ENCODE data around the gene KRTAP4-8.

DNA sequence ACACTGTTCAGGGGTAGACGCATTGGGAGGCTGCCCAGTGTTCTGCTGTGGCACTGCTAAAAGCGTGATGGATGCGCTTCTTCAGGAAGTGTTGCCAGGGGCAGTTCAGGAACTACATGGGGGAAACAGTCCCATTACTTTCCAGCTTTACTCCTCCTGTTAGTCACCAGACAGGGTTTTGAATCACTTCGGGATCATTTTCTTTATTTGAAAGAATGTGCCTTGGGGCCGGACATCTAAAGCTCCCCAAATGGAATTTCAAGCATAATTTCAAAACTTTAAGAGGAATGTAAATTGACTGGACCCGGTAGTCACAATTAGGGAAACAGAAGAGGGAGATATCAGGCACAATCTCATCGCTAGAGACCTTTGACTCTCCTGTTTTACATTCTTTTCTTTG, 49.5 kb downstream of the KRTAP4-8 start:
- TF ChIP-seq, protein P1, sequence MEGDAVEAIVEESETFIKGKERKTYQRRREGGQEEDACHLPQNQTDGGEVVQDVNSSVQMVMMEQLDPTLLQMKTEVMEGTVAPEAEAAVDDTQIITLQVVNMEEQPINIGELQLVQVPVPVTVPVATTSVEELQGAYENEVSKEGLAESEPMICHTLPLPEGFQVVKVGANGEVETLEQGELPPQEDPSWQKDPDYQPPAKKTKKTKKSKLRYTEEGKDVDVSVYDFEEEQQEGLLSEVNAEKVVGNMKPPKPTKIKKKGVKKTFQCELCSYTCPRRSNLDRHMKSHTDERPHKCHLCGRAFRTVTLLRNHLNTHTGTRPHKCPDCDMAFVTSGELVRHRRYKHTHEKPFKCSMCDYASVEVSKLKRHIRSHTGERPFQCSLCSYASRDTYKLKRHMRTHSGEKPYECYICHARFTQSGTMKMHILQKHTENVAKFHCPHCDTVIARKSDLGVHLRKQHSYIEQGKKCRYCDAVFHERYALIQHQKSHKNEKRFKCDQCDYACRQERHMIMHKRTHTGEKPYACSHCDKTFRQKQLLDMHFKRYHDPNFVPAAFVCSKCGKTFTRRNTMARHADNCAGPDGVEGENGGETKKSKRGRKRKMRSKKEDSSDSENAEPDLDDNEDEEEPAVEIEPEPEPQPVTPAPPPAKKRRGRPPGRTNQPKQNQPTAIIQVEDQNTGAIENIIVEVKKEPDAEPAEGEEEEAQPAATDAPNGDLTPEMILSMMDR (IDR thresholded peaks at IDR 0.05), result no peak
- TF ChIP-seq EZH2 (IDR thresholded peaks at IDR 0.05) (no peak), EZH2phosphoT487 (IDR thresholded peaks at IDR 0.05) (no peak)
